KMS-11 (cell line): ENCODE measurements around the gene FOXRED1.
A peak's percentile ranks its signal among the peaks of the same experiment; 100 is the strongest.

Experiments
- H2AFZ ChIP-seq: fragments of 200-600 bp; sonication (generic); 2 replicates; pipeline ENCODE4 v1.6.1; 2016; ENCODE audit warnings: antibody characterized with exemption, mixed run types, low read depth
- H3K27ac ChIP-seq: fragments of 200-600 bp; sonication (generic); 2 replicates; pipeline ENCODE4 v1.6.1; 2016; ENCODE audit warnings: mild to moderate bottlenecking, mixed run types
- H3K27me3 ChIP-seq: fragments of 200-600 bp; sonication (generic); 2 replicates; pipeline ENCODE4 v1.6.1; 2017; ENCODE audit warnings: mild to moderate bottlenecking, low read depth, mixed run types, moderate library complexity; ENCODE audit not compliant: insufficient read depth
- H3K36me3 ChIP-seq: fragments of 200-600 bp; sonication (generic); 2 replicates; pipeline ENCODE4 v1.6.1; 2017; ENCODE audit warnings: mild to moderate bottlenecking, mixed run types; ENCODE audit not compliant: insufficient read depth
- H3K4me1 ChIP-seq: fragments of 200-600 bp; sonication (generic); 2 replicates; pipeline ENCODE4 v1.6.1; 2016; ENCODE audit warnings: mild to moderate bottlenecking, low read depth, mixed run types; ENCODE audit not compliant: poor library complexity, severe bottlenecking
- H3K4me2 ChIP-seq: fragments of 200-600 bp; sonication (generic); 2 replicates; pipeline ENCODE4 v1.7.0; 2016; ENCODE audit warnings: mild to moderate bottlenecking, mixed run types
- H3K4me3 ChIP-seq: fragments of 200-600 bp; sonication (generic); IDR thresholded peaks from 2 replicates; pipeline ENCODE4 v1.6.1; 2017; ENCODE audit warnings: low read depth, low read length, mixed read lengths; ENCODE audit not compliant: insufficient read depth
- H3K79me2 ChIP-seq: fragments of 200-600 bp; sonication (generic); 2 replicates; pipeline ENCODE4 v1.6.1; 2016; ENCODE audit warnings: low read depth, mixed run types; ENCODE audit not compliant: insufficient read depth
- H3K9ac ChIP-seq: fragments of 200-600 bp; sonication (generic); 2 replicates; pipeline ENCODE4 v1.6.1; 2016; ENCODE audit warnings: mild to moderate bottlenecking, mixed run types
- H4K20me1 ChIP-seq: fragments of 200-600 bp; sonication (generic); 2 replicates; pipeline ENCODE4 v1.6.1; 2016; ENCODE audit warnings: mild to moderate bottlenecking, mixed run types; ENCODE audit not compliant: insufficient read depth
- CTCF ChIP-seq: fragments of 200-600 bp; sonication (generic); conservative IDR thresholded peaks from 2 replicates; pipeline ENCODE4 v1.6.1; 2017; ENCODE audit warnings: low read depth, mild to moderate bottlenecking, antibody characterized with exemption, low read length, moderate library complexity, mixed read lengths

Gene FOXRED1

GRCh38 chr11:126310200-126310991 lies 41.4 kb downstream of the FOXRED1 start:
- peak; percentile 84 for TF ChIP-seq CTCF
- Histone ChIP-seq H3K27me3 (no peaks in the 10 kb centered on the region), H2AFZ (no peak overlapping the region), H3K36me3 (no peaks in the 10 kb centered on the region), H3K4me3 (no peak overlapping the region), H4K20me1 (no peaks in the 10 kb centered on the region), H3K27ac (peak overlapping the region; percentile 61; the same call in 1 of the 2 replicates), H3K4me2 (peak overlapping the region; percentile 55), H3K4me1 (peaks cover 87% of the 10 kb centered on the region), H3K9ac (no peak overlapping the region; the same call in 1 of the 2 replicates), H3K79me2 (peaks cover 5% of the 10 kb centered on the region; the same call in 1 of the 2 replicates)

- Histone ChIP-seq H2AFZ (no peak overlapping the region), H3K27ac (peak overlapping the region; percentile 61; the same call in 1 of the 2 replicates), H3K4me3 (no peak overlapping the region), H3K9ac (no peak overlapping the region; the same call in 1 of the 2 replicates), H3K79me2 (no peaks in the 10 kb centered on the region), H3K4me2 (peak overlapping the region; percentile 55), H4K20me1 (no peaks in the 10 kb centered on the region), H3K4me1 (peaks cover 83% of the 10 kb centered on the region), H3K36me3 (no peaks in the 10 kb centered on the region), H3K27me3 (no peaks in the 10 kb centered on the region)
- no peak for TF ChIP-seq CTCF
These were observed 42.0 kb downstream of the FOXRED1 start for GRCh38 chr11:126310992-126311310.

GRCh38 chr11:126311401-126312291 lies 42.7 kb downstream of the FOXRED1 start:
- Histone ChIP-seq H3K4me1 (peaks cover 83% of the 10 kb centered on the region), H2AFZ (no peak overlapping the region), H4K20me1 (no peaks in the 10 kb centered on the region), H3K4me3 (no peak overlapping the region), H3K79me2 (no peaks in the 10 kb centered on the region; the same call in 1 of the 2 replicates), H3K27ac (peak overlapping the region; percentile 61), H3K4me2 (peak overlapping the region; percentile 55), H3K9ac (no peak overlapping the region; the same call in 1 of the 2 replicates), H3K27me3 (no peaks in the 10 kb centered on the region), H3K36me3 (no peaks in the 10 kb centered on the region)
- TF ChIP-seq CTCF, result no peak

GRCh38 chr11:126312961-126313360 lies 44.0 kb downstream of the FOXRED1 start:
- Histone ChIP-seq H4K20me1 (no peaks in the 10 kb centered on the region), H3K79me2 (no peaks in the 10 kb centered on the region; the same call in 1 of the 2 replicates), H2AFZ (no peak overlapping the region), H3K4me3 (no peak overlapping the region), H3K27me3 (no peaks in the 10 kb centered on the region), H3K36me3 (no peaks in the 10 kb centered on the region), H3K9ac (no peak overlapping the region), H3K4me2 (peak overlapping the region; percentile 37), H3K27ac (peak overlapping the region; percentile 61; the same call in 1 of the 2 replicates), H3K4me1 (peaks cover 80% of the 10 kb centered on the region)
- no peak for TF ChIP-seq CTCF
